ENCODE measurements around the gene DSCAM. TPM values are rescaled to one million over a fixed set of nuclear protein-coding genes. Genes with fewer than 3 reads are reported as not detected.

DSCAM gene
- total RNA-seq, 1 experiment from 2014 or later: 0.33 TPM

DNA sequence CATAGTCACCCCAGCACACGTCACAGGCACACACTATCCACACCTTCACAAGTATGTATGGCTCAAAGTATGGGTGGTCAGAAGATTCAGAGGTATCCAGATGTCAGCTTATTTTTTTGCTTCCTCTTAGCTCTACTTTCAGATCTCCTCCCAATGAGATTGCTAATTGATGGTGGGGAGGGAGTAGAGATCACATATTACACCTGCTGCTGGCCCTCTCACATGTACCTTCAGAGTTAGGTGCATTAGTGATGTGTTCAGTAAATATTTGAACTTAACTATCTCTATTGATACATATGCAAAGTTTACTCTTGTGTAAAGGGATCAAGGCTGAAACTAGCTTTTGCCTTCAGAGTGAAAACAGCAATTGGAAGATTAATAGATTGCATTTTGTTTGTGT, 717.1 kb downstream of the DSCAM start:
- DNase-seq (ENCODE audit: unreplicated experiment): no peak
- no peaks in the 10 kb centered on the region for H3K36me3 Mint-ChIP-seq (ENCODE audit: insufficient read depth, unreplicated experiment)
- H3K27me3 Mint-ChIP-seq (ENCODE audit: insufficient read depth, unreplicated experiment): no peaks in the 10 kb centered on the region
- no peak for TF ChIP-seq CTCF (IDR thresholded peaks at IDR 0.05; ENCODE audit: unreplicated experiment)
- H3K27ac Mint-ChIP-seq (ENCODE audit: low read depth, unreplicated experiment): no peak overlapping the region
- POLR2A ChIA-PET: no interaction called here
- no TSS peak for BruUV-seq (replicated peaks)
- H3K4me3 Mint-ChIP-seq (ENCODE audit: unreplicated experiment): no peak overlapping the region
- intact Hi-C loops (cut with micrococcal nuclease): no loop called here
- CTCF ChIA-PET: interaction anchor here (0.8 to 1.8 kb wide), 2 partner anchors 9 to 414 kb away, joined by 3 to 9 read pairs; no protein-coding TSS in a partner anchor
- H3K4me1 Mint-ChIP-seq (ENCODE audit: insufficient read depth, unreplicated experiment): no peaks in the 10 kb centered on the region
- peaks cover 15% of the 10 kb centered on the region for H3K9me3 Mint-ChIP-seq (ENCODE audit: unreplicated experiment)

DNA sequence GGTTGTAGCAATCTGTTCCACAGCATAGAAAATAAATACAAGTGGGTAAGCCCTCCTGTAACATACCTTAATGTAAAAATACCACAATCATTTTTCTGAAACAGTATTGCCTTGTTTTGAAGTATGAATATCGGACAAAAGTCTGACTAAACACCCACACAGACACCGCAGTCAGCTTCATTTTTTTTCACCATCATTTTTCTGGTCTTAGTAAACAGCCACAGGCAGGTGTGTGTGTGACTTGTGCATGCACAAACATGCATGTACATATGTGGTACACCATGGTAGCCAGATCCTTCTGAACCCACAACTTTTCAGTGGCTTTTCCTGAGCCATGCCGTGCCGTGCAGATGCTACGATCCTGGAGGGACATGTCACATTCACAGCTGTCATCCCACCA, 718.1 kb downstream of the DSCAM start:
- no TSS peak for BruUV-seq (replicated peaks)
- DNase-seq (ENCODE audit: unreplicated experiment): no peak
- CTCF ChIA-PET: no interaction called here

DNA sequence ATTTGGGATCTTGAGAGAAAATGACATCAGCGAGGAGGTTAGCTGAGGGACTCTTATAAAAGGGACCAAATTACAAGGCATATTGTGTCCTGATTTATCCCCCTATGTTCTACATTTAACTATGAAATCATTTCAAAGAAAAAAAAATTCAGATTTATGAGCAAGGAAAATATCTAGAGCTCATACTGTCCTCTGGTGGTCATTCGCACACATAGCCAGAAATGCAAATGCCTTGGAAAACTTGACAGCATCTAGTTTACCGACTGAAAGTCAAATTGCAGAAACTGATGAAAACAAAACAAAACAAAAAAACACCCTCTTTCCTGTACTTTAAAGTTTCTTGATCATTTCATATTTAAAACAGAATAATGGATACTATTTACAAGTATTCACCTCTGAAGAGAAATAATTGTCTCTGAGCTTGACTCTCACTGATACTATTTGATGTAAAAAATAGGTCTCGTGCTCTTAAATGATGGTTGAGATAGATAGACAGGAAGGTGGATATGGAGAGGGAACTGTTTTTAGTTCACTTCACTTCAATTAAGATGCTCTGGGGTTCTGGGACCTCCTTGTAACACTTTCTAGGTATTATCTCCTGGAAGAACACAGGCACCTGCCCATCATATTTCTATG, 725.9 kb downstream of the DSCAM start:
- Mint-ChIP-seq H3K4me1 (ENCODE audit: insufficient read depth, unreplicated experiment) (no peaks in the 10 kb centered on the region), H3K4me3 (ENCODE audit: unreplicated experiment) (no peak overlapping the region), H3K27ac (ENCODE audit: low read depth, unreplicated experiment) (no peak overlapping the region), H3K27me3 (ENCODE audit: insufficient read depth, unreplicated experiment) (peaks cover 13% of the 10 kb centered on the region), H3K9me3 (ENCODE audit: unreplicated experiment) (peaks cover 6% of the 10 kb centered on the region), H3K36me3 (ENCODE audit: insufficient read depth, unreplicated experiment) (no peaks in the 10 kb centered on the region)
- TF ChIP-seq CTCF (IDR thresholded peaks at IDR 0.05; ENCODE audit: unreplicated experiment): peak; percentile 64
- CTCF ChIA-PET: interaction anchor here (0.5 to 7.8 kb wide), 44 partner anchors 9 to 1003 kb away, joined by 3 to 130 read pairs (median 4); partner anchors contain the start of gene PCP4
- no TSS peak for BruUV-seq (replicated peaks)
- intact Hi-C loops (cut with micrococcal nuclease): loop anchor here (1.0 to 2.0 kb wide), 3 partner anchors 254 to 602 kb away; partner anchors contain the start of gene PCP4
- POLR2A ChIA-PET: interaction anchor here (0.5 to 1.0 kb wide), 2 partner anchors 332 to 527 kb away, joined by 3 read pairs; no protein-coding TSS in a partner anchor
- DNase-seq (ENCODE audit: unreplicated experiment): peak; percentile 7

More for the DNA sequence above, 718.1 kb downstream of the DSCAM start:
- no peaks in the 10 kb centered on the region for H3K36me3 Mint-ChIP-seq (ENCODE audit: insufficient read depth, unreplicated experiment)
- H3K27ac Mint-ChIP-seq (ENCODE audit: low read depth, unreplicated experiment): no peak overlapping the region
- no peaks in the 10 kb centered on the region for H3K4me1 Mint-ChIP-seq (ENCODE audit: insufficient read depth, unreplicated experiment)
- intact Hi-C loops (cut with micrococcal nuclease): no loop called here
- peaks cover 15% of the 10 kb centered on the region for H3K9me3 Mint-ChIP-seq (ENCODE audit: unreplicated experiment)
- H3K4me3 Mint-ChIP-seq (ENCODE audit: unreplicated experiment): no peak overlapping the region
- POLR2A ChIA-PET: interaction anchor here (0.5 kb wide), 1 partner anchor 330 kb away, joined by 3 read pairs; no protein-coding TSS in a partner anchor
- H3K27me3 Mint-ChIP-seq (ENCODE audit: insufficient read depth, unreplicated experiment): no peaks in the 10 kb centered on the region
- no peak for TF ChIP-seq CTCF (IDR thresholded peaks at IDR 0.05; ENCODE audit: unreplicated experiment)

GRCh38 chr21:40118527-40118926, 728.4 kb downstream of the DSCAM start:
- no peak for DNase-seq (ENCODE audit: unreplicated experiment)
- CTCF ChIA-PET: interaction anchor here (0.7 to 7.8 kb wide), 6 partner anchors 25 to 1002 kb away, joined by 3 to 130 read pairs (median 8); partner anchors contain the start of gene PCP4
- Mint-ChIP-seq H3K4me3 (ENCODE audit: unreplicated experiment) (no peak overlapping the region), H3K36me3 (ENCODE audit: insufficient read depth, unreplicated experiment) (no peaks in the 10 kb centered on the region), H3K27me3 (ENCODE audit: insufficient read depth, unreplicated experiment) (peaks cover 13% of the 10 kb centered on the region), H3K4me1 (ENCODE audit: insufficient read depth, unreplicated experiment) (no peaks in the 10 kb centered on the region), H3K9me3 (ENCODE audit: unreplicated experiment) (peaks cover 7% of the 10 kb centered on the region), H3K27ac (ENCODE audit: low read depth, unreplicated experiment) (no peak overlapping the region)
- POLR2A ChIA-PET: no interaction called here
- intact Hi-C loops (cut with micrococcal nuclease): no loop called here
- no TSS peak for BruUV-seq (replicated peaks)
- no peak for TF ChIP-seq CTCF (IDR thresholded peaks at IDR 0.05; ENCODE audit: unreplicated experiment)

Measured in MCF 10A (cell line).